ENCODE data around the gene KRTAP21-2. TPM values are rescaled to one million over a fixed set of nuclear protein-coding genes. Genes with fewer than 3 reads are reported as not detected.

KRTAP21-2 gene
- total RNA-seq, 4 donors from 2014 or later, result not detected

GRCh38 chr21:30707409-30707808 lies 39.6 kb downstream of the KRTAP21-2 start:
- intact Hi-C loops (cut with DNase I; ENCODE audit: low total_unique reads), result no loop called here
- DNase-seq, result no peak
- H3K27ac ChIP-seq, result no peak overlapping the region
- no peaks in the 10 kb centered on the region for H3K4me1 ChIP-seq
- no peak for TF ChIP-seq CTCF (IDR thresholded peaks at IDR 0.05)
- TF ChIP-seq POLR2A (IDR thresholded peaks at IDR 0.05), result no peak
- no peaks in the 10 kb centered on the region for H3K27me3 ChIP-seq
- no peaks in the 10 kb centered on the region for H3K36me3 ChIP-seq
- H3K9me3 ChIP-seq, result no peaks in the 10 kb centered on the region
- no peak overlapping the region for H3K4me3 ChIP-seq

Small RNAs within 50 kb of the gene (small RNA-seq; reads per million reads assigned to genes)
- gene AP000244.1 (not detected), gene KRTAP21-3 (not detected)

Other genes with a start within 250 kb of the KRTAP21-2 start
- not detected for gene KRTAP19-5, start 245.1 kb downstream of the KRTAP21-2 start, total RNA-seq
- not detected for gene KRTAP19-6, start 205.4 kb downstream of the KRTAP21-2 start, total RNA-seq
- gene KRTAP19-7, start 185.9 kb downstream of the KRTAP21-2 start, total RNA-seq, result not detected
- not detected for gene KRTAP22-2, start 156.9 kb downstream of the KRTAP21-2 start, total RNA-seq
- not detected for gene KRTAP6-3, start 154.8 kb downstream of the KRTAP21-2 start, total RNA-seq
- gene KRTAP6-2, start 148.4 kb downstream of the KRTAP21-2 start, total RNA-seq, result not detected
- not detected for gene KRTAP22-1, start 146.2 kb downstream of the KRTAP21-2 start, total RNA-seq
- not detected for gene KRTAP6-1, start 133.3 kb downstream of the KRTAP21-2 start, total RNA-seq
- gene KRTAP20-1, start 130.8 kb downstream of the KRTAP21-2 start, total RNA-seq, result not detected
- not detected for gene KRTAP20-4, start 126.6 kb downstream of the KRTAP21-2 start, total RNA-seq
- not detected for gene KRTAP20-2, start 112.1 kb downstream of the KRTAP21-2 start, total RNA-seq
- not detected for gene KRTAP20-3, start 104.4 kb downstream of the KRTAP21-2 start, total RNA-seq
- gene KRTAP21-3, start 28.5 kb downstream of the KRTAP21-2 start, total RNA-seq, result not detected
- not detected for gene KRTAP21-1, start 8.2 kb upstream of the KRTAP21-2 start, total RNA-seq
- not detected for gene KRTAP8-1, start 66.0 kb upstream of the KRTAP21-2 start, total RNA-seq
- gene KRTAP7-1, start 82.5 kb upstream of the KRTAP21-2 start, total RNA-seq, result not detected
- not detected for gene KRTAP11-1, start 134.3 kb upstream of the KRTAP21-2 start, total RNA-seq

Measured in uterus (tissue), 4 donors.